ENCODE measurements around the gene TNPO2. TPM values are rescaled to one million over a fixed set of nuclear protein-coding genes. Genes with fewer than 3 reads are reported as not detected.

Gene TNPO2
- total and polyA plus RNA-seq, 2 of the 13 experiments (the other 11 are each of a cell fraction or from before 2014, with no cell fraction given), result 31.7 to 61.0 TPM

- peak; percentile 54; the same call in 1 of the 2 replicates for TF ChIP-seq PAWR (CRISPR knock-in tag; IDR thresholded peaks at IDR 0.05; ENCODE audit: borderline replicate concordance)
- TF ChIP-seq ZNF33B (CRISPR knock-in tag; IDR thresholded peaks at IDR 0.05), result no peak
- no peak for TF ChIP-seq ZNF550 (CRISPR knock-in tag; IDR thresholded peaks at IDR 0.05; ENCODE audit: borderline replicate concordance)
- TF ChIP-seq DRAP1 (CRISPR knock-in tag; IDR thresholded peaks at IDR 0.05), result peak; percentile 82
- peak; percentile 16; the same call in 1 of the 2 replicates for TF ChIP-seq SMC3 (IDR thresholded peaks at IDR 0.05; ENCODE audit: low read length)
- 0 out of 2 replicates have a peak, but pooled peaks have one; percentile 52 for TF ChIP-seq ZNF44 (CRISPR knock-in tag; IDR thresholded peaks at IDR 0.05)
- peak; percentile 77 for TF ChIP-seq HOXA3 (CRISPR knock-in tag; IDR thresholded peaks at IDR 0.05)
- TF ChIP-seq ZBTB25 (CRISPR knock-in tag; IDR thresholded peaks at IDR 0.05), result peak; percentile 32; the same call in 1 of the 2 replicates
- TF ChIP-seq ZNF816 (CRISPR knock-in tag; IDR thresholded peaks at IDR 0.05; ENCODE audit: borderline replicate concordance), result peak; percentile 70; the same call in 1 of the 2 replicates
- TF ChIP-seq ZNF737 (CRISPR knock-in tag; IDR thresholded peaks at IDR 0.05; ENCODE audit: borderline replicate concordance), result peak; percentile 84; the same call in 1 of the 2 replicates
- no peak for TF ChIP-seq CENPX (CRISPR knock-in tag; IDR thresholded peaks at IDR 0.05)
- TF ChIP-seq ZNF614 (CRISPR knock-in tag; IDR thresholded peaks at IDR 0.05; ENCODE audit: borderline replicate concordance), result peak; percentile 63; the same call in 1 of the 2 replicates
- TF ChIP-seq CREM (IDR thresholded peaks at IDR 0.05), result peak; percentile 83
- TF ChIP-seq CREM (CRISPR knock-in tag; IDR thresholded peaks at IDR 0.05), result no peak
- TF ChIP-seq FOXP4 (CRISPR knock-in tag; IDR thresholded peaks at IDR 0.05), result no peak; the same call in 1 of the 2 replicates
- no peak for TF ChIP-seq RELA (CRISPR knock-in tag; IDR thresholded peaks at IDR 0.05)
- TF ChIP-seq ZNF558 (CRISPR knock-in tag; IDR thresholded peaks at IDR 0.05; ENCODE audit: borderline replicate concordance), result peak; percentile 84; the same call in 1 of the 2 replicates
- peak; percentile 75 for TF ChIP-seq MAX (IDR thresholded peaks at IDR 0.05)
- peak; percentile 59; the same call in 1 of the 2 replicates for TF ChIP-seq ETV5 (CRISPR knock-in tag; IDR thresholded peaks at IDR 0.05; ENCODE audit: borderline replicate concordance)
- no peak for TF ChIP-seq FLYWCH1 (CRISPR knock-in tag; IDR thresholded peaks at IDR 0.05)
- TF ChIP-seq KDM5B (CRISPR knock-in tag; IDR thresholded peaks at IDR 0.05; ENCODE audit: borderline replicate concordance), result peak; percentile 69; the same call in 1 of the 2 replicates
- TF ChIP-seq ZNF781 (CRISPR knock-in tag; IDR thresholded peaks at IDR 0.05; ENCODE audit: borderline replicate concordance, not compliant biosample characterization), result peak; percentile 16
- peak; percentile 90 for TF ChIP-seq YEATS4 (CRISPR knock-in tag; IDR thresholded peaks at IDR 0.05; ENCODE audit: borderline replicate concordance)
Measured at GRCh38 chr19:12681074-12681987, 42.4 kb downstream of the TNPO2 start, which contains the start of gene DHPS (continued).
